ENCODE data around the gene RBM38. TPM values are rescaled to one million over a fixed set of nuclear protein-coding genes. Genes with fewer than 3 reads are reported as not detected.

Gene RBM38
- total and polyA plus RNA-seq, 9 of the 15 experiments (the other 6 are each of a cell fraction or from before 2014, with no cell fraction given) = 0.28 to 82.4 (median 33.2) TPM

- TF ChIP-seq, protein P1, sequence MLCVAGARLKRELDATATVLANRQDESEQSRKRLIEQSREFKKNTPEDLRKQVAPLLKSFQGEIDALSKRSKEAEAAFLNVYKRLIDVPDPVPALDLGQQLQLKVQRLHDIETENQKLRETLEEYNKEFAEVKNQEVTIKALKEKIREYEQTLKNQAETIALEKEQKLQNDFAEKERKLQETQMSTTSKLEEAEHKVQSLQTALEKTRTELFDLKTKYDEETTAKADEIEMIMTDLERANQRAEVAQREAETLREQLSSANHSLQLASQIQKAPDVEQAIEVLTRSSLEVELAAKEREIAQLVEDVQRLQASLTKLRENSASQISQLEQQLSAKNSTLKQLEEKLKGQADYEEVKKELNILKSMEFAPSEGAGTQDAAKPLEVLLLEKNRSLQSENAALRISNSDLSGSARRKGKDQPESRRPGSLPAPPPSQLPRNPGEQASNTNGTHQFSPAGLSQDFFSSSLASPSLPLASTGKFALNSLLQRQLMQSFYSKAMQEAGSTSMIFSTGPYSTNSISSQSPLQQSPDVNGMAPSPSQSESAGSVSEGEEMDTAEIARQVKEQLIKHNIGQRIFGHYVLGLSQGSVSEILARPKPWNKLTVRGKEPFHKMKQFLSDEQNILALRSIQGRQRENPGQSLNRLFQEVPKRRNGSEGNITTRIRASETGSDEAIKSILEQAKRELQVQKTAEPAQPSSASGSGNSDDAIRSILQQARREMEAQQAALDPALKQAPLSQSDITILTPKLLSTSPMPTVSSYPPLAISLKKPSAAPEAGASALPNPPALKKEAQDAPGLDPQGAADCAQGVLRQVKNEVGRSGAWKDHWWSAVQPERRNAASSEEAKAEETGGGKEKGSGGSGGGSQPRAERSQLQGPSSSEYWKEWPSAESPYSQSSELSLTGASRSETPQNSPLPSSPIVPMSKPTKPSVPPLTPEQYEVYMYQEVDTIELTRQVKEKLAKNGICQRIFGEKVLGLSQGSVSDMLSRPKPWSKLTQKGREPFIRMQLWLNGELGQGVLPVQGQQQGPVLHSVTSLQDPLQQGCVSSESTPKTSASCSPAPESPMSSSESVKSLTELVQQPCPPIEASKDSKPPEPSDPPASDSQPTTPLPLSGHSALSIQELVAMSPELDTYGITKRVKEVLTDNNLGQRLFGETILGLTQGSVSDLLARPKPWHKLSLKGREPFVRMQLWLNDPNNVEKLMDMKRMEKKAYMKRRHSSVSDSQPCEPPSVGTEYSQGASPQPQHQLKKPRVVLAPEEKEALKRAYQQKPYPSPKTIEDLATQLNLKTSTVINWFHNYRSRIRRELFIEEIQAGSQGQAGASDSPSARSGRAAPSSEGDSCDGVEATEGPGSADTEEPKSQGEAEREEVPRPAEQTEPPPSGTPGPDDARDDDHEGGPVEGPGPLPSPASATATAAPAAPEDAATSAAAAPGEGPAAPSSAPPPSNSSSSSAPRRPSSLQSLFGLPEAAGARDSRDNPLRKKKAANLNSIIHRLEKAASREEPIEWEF (CRISPR knock-in tag; IDR thresholded peaks at IDR 0.05) = no peak
- TF ChIP-seq ZNF764 (CRISPR knock-in tag; IDR thresholded peaks at IDR 0.05; ENCODE audit: low read depth) (no peak), RUNX1 (IDR thresholded peaks at IDR 0.05; ENCODE audit: low read depth) (peak; percentile 90), ARID3A (IDR thresholded peaks at IDR 0.05; ENCODE audit: borderline replicate concordance, low read depth, low read length) (no peak), ETV6 (IDR thresholded peaks at IDR 0.05; ENCODE audit: borderline replicate concordance in 1 of 2, low read depth in 2 of 2, low read length in 1 of 2) (peak in 1 of 2 experiments; percentile 58; a peak in 1 of 4 replicates), ETV6 (CRISPR knock-in tag; IDR thresholded peaks at IDR 0.05; ENCODE audit: borderline replicate concordance) (no peak), SMARCE1 (IDR thresholded peaks at IDR 0.05) (peak; percentile 94), NKRF (IDR thresholded peaks at IDR 0.05; ENCODE audit: borderline replicate concordance) (peak; percentile 24; the same call in 1 of the 2 replicates), GABPB2 (CRISPR knock-in tag; conservative IDR thresholded peaks at IDR 0.05) (no peak; the same call in 1 of the 2 replicates)
- TF ChIP-seq, protein P2, sequence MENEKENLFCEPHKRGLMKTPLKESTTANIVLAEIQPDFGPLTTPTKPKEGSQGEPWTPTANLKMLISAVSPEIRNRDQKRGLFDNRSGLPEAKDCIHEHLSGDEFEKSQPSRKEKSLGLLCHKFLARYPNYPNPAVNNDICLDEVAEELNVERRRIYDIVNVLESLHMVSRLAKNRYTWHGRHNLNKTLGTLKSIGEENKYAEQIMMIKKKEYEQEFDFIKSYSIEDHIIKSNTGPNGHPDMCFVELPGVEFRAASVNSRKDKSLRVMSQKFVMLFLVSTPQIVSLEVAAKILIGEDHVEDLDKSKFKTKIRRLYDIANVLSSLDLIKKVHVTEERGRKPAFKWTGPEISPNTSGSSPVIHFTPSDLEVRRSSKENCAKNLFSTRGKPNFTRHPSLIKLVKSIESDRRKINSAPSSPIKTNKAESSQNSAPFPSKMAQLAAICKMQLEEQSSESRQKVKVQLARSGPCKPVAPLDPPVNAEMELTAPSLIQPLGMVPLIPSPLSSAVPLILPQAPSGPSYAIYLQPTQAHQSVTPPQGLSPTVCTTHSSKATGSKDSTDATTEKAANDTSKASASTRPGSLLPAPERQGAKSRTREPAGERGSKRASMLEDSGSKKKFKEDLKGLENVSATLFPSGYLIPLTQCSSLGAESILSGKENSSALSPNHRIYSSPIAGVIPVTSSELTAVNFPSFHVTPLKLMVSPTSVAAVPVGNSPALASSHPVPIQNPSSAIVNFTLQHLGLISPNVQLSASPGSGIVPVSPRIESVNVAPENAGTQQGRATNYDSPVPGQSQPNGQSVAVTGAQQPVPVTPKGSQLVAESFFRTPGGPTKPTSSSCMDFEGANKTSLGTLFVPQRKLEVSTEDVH (IDR thresholded peaks at IDR 0.05; ENCODE audit: low read depth, partially characterized antibody) = no peak
- TF ChIP-seq, protein P3, sequence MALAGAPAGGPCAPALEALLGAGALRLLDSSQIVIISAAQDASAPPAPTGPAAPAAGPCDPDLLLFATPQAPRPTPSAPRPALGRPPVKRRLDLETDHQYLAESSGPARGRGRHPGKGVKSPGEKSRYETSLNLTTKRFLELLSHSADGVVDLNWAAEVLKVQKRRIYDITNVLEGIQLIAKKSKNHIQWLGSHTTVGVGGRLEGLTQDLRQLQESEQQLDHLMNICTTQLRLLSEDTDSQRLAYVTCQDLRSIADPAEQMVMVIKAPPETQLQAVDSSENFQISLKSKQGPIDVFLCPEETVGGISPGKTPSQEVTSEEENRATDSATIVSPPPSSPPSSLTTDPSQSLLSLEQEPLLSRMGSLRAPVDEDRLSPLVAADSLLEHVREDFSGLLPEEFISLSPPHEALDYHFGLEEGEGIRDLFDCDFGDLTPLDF (CRISPR knock-in tag; IDR thresholded peaks at IDR 0.05) = no peak
- TF ChIP-seq, protein P4, sequence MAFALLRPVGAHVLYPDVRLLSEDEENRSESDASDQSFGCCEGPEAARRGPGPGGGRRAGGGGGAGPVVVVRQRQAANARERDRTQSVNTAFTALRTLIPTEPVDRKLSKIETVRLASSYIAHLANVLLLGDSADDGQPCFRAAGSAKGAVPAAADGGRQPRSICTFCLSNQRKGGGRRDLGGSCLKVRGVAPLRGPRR (CRISPR knock-in tag; IDR thresholded peaks at IDR 0.05) = no peak
Measured at GRCh38 chr20:57409672-57410397, 18.6 kb downstream of the RBM38 start (continued).
